HepG2 (cell line): Measurements from ENCODE around the gene MAPK14. TPM values are rescaled to one million over a fixed set of nuclear protein-coding genes. Genes with fewer than 3 reads are reported as not detected.

ENCODE experiments used
- ASH2L ChIP-seq: fragments of 300-600, 200-600 bp; sonication (generic); IDR thresholded peaks from 2 replicates; pipeline ENCODE4 v1.7.0; 2017; ENCODE audit warnings: low read depth, mild to moderate bottlenecking, moderate library complexity, mixed read lengths, low read length; ENCODE audit not compliant: insufficient read length
- EED ChIP-seq: sonication (generic); formaldehyde crosslinking; IDR thresholded peaks from 2 replicates; pipeline ENCODE4 v1.5.0; 2020; ENCODE audit warnings: mild to moderate bottlenecking, missing genetic modification reagents
- FOXO1 ChIP-seq: sonication (generic); formaldehyde crosslinking; IDR thresholded peaks from 2 replicates; pipeline ENCODE4 v1.4.0; 2020; ENCODE audit warnings: missing genetic modification reagents
- GLI4 ChIP-seq: sonication (generic); formaldehyde crosslinking; IDR thresholded peaks from 2 replicates; pipeline ENCODE4 v1.5.1; 2020; ENCODE audit warnings: missing genetic modification reagents, mild to moderate bottlenecking, moderate library complexity, borderline replicate concordance
- IRF2 ChIP-seq: IDR thresholded peaks from 2 replicates; pipeline ENCODE4 v1.6.1; 2018; ENCODE audit warnings: missing genetic modification reagents, missing compliant biosample characterization
- MED1 ChIP-seq: sonication (generic); formaldehyde crosslinking; IDR thresholded peaks from 2 replicates; pipeline ENCODE4 v1.4.0; 2020; ENCODE audit warnings: missing genetic modification reagents
- RBM39 ChIP-seq: fragments of 200-400 bp; formaldehyde crosslinking; IDR thresholded peaks from one replicate; pipeline ENCODE4 v1.6.1; 2018; ENCODE audit warnings: antibody characterized with exemption, mild to moderate bottlenecking, low read depth, low read length; ENCODE audit not compliant: poor library complexity, severe bottlenecking
- REL ChIP-seq: sonication (generic); formaldehyde crosslinking; conservative IDR thresholded peaks from 2 replicates; pipeline ENCODE4 v1.8.0; 2022; ENCODE audit warnings: mild to moderate bottlenecking, missing genetic modification reagents, moderate library complexity
- RFX1 ChIP-seq: fragments of 450-650 bp; IDR thresholded peaks from 2 replicates; pipeline ENCODE4 v1.6.1; 2017
- SAP130 ChIP-seq: IDR thresholded peaks from 2 replicates; pipeline ENCODE4 v1.6.1; 2016; ENCODE audit warnings: low read depth
- SP4 ChIP-seq: sonication (generic); formaldehyde crosslinking; IDR thresholded peaks from 2 replicates; pipeline ENCODE4 v1.8.1; 2023; ENCODE audit warnings: mild to moderate bottlenecking, missing genetic modification reagents
- SYNCRIP ChIP-seq: fragments of 200-400 bp; formaldehyde crosslinking; IDR thresholded peaks from 2 replicates; pipeline ENCODE4 v1.6.1; 2018; ENCODE audit warnings: mild to moderate bottlenecking, low read depth, low read length; ENCODE audit not compliant: insufficient read depth
- U2AF2 ChIP-seq: fragments of 200-400 bp; formaldehyde crosslinking; IDR thresholded peaks from 2 replicates; pipeline ENCODE4 v1.6.1; 2017; ENCODE audit warnings: low read depth, mild to moderate bottlenecking, low read length
- YEATS4 ChIP-seq: sonication (generic); formaldehyde crosslinking; IDR thresholded peaks from 2 replicates; pipeline ENCODE4 v1.4.0; 2020; ENCODE audit warnings: missing genetic modification reagents, borderline replicate concordance
- ZNF138 ChIP-seq: sonication (generic); formaldehyde crosslinking; IDR thresholded peaks from 2 replicates; pipeline ENCODE4 v1.5.0; 2020; ENCODE audit warnings: mild to moderate bottlenecking, low read depth, missing genetic modification reagents
- ZNF317 ChIP-seq: sonication (generic); formaldehyde crosslinking; IDR thresholded peaks from 2 replicates; pipeline ENCODE4 v1.5.0; 2020; ENCODE audit warnings: mild to moderate bottlenecking, missing genetic modification reagents
- ZNF543 ChIP-seq: sonication (generic); formaldehyde crosslinking; IDR thresholded peaks from 2 replicates; pipeline ENCODE4 v1.4.0; 2020; ENCODE audit warnings: mild to moderate bottlenecking, missing genetic modification reagents
- ZNF788 ChIP-seq: sonication (generic); formaldehyde crosslinking; IDR thresholded peaks from 2 replicates; pipeline ENCODE4 v1.5.0; 2020; ENCODE audit warnings: mild to moderate bottlenecking, missing genetic modification reagents, borderline replicate concordance
- ZNF850 ChIP-seq: sonication (generic); formaldehyde crosslinking; conservative IDR thresholded peaks from 2 replicates; pipeline ENCODE4 v1.9.0; 2021; ENCODE audit warnings: mild to moderate bottlenecking, missing genetic modification reagents
- polyA plus RNA-seq, 8 experiments: library from polyadenylated mRNA; depleted of rRNA in 3 of 8; stranded (reverse) in 7 of 8; unstranded in 1 of 8; fragments of >200 nt; fragmentation: Illumina TruSeq in 4 of 8; extraction: Trizol in 4 of 8; gene quantifications; 2 replicates each; pipeline versions ENCODE4 v1.2.1 to v1.2.3, GENCODE V29; 2011 to 2016; ENCODE audit warnings: low read depth in 4 of 8, missing spikeins in 1 of 8, mixed read lengths in 1 of 8; ENCODE audit not compliant: insufficient read depth in 1 of 8
- total RNA-seq, 5 experiments: library from RNA; depleted of rRNA; stranded (reverse); fragments of >200 nt; fragmentation: Illumina TruSeq; extraction: Trizol; gene quantifications; 2 replicates each; pipeline ENCODE4 v1.2.3, GENCODE V29; 2016; ENCODE audit warnings: low read depth in 1 of 5
- TF ChIP-seq, protein P1 (sequence below): sonication (generic); formaldehyde crosslinking; IDR thresholded peaks from 2 replicates; pipeline ENCODE4 v1.8.0; 2023; ENCODE audit warnings: mild to moderate bottlenecking, missing genetic modification reagents
- TF ChIP-seq, protein P2 (sequence below): sonication (generic); formaldehyde crosslinking; IDR thresholded peaks from 2 replicates; pipeline ENCODE4 v1.4.0; 2020; ENCODE audit warnings: missing genetic modification reagents
- TF ChIP-seq, protein P3 (sequence below): sonication (generic); formaldehyde crosslinking; IDR thresholded peaks from 2 replicates; pipeline ENCODE4 v1.4.0; 2020; ENCODE audit warnings: missing genetic modification reagents, mild to moderate bottlenecking, borderline replicate concordance
- TF ChIP-seq, protein P4 (sequence below): sonication (generic); formaldehyde crosslinking; IDR thresholded peaks from 2 replicates; pipeline ENCODE4 v1.5.1; 2020; ENCODE audit warnings: mild to moderate bottlenecking, missing genetic modification reagents, moderate library complexity

Gene MAPK14
- total and polyA plus RNA-seq, 2 of the 13 experiments (the other 11 are each of a cell fraction or from before 2014, with no cell fraction given), result 66.3 to 67.3 TPM

DNA sequence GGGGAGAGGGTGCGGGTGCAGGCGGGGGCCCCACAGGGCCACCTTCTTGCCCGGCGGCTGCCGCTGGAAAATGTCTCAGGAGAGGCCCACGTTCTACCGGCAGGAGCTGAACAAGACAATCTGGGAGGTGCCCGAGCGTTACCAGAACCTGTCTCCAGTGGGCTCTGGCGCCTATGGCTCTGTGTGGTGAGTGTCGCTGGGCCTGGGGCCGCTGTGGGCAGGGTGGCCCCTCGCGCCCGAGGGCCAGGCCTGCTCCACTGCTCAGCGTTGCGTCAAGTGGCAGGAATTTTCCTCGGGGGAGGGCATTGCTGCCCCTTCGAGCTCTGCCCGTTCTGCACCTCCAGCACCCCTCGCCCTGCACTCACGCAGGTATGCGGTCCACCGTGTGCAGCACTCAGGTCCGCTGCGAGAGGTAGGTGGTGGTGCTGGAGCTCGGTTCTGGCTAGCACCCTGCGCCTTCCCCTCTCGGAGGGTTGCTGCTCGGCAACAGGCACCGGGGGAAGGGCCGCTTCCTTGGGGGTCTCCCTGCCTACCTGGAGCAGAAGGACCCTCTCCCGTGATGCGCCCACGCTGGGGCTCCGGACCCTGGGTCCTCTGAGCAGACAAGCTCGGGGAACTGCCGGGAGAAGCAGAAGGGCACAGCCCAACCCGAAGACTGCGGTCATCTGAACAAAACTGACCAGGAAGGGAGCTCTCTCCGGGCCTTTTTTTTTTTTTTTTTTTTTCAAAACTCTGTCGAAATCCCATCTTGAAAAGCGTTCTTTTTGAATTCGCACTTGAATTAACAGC is 674 bp downstream of the MAPK14 start (continued):
- peak; percentile 59; the same call in 1 of the 2 replicates for TF ChIP-seq ZNF788 (CRISPR knock-in tag)
- no peak for TF ChIP-seq SAP130 (CRISPR knock-in tag)
- TF ChIP-seq EED (CRISPR knock-in tag), result no peak; the same call in 1 of the 2 replicates
- no peak for TF ChIP-seq RBM39
- peak; percentile 81 for TF ChIP-seq GLI4 (CRISPR knock-in tag)
- TF ChIP-seq, protein P1, sequence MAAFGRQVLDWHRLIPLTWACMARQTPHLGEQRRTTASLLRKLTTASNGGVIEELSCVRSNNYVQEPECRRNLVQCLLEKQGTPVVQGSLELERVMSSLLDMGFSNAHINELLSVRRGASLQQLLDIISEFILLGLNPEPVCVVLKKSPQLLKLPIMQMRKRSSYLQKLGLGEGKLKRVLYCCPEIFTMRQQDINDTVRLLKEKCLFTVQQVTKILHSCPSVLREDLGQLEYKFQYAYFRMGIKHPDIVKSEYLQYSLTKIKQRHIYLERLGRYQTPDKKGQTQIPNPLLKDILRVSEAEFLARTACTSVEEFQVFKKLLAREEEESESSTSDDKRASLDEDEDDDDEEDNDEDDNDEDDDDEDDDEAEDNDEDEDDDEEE, result peak; percentile 6; the same call in 1 of the 2 replicates
- peak; percentile 47; the same call in 1 of the 2 replicates for TF ChIP-seq SP4
- 0 out of 2 replicates have a peak, but pooled peaks have one; percentile 50 for TF ChIP-seq ZNF543 (CRISPR knock-in tag)
- TF ChIP-seq U2AF2, result 0 out of 2 replicates have a peak, but pooled peaks have one; percentile 67
- 0 out of 2 replicates have a peak, but pooled peaks have one; percentile 54 for TF ChIP-seq ZNF317 (CRISPR knock-in tag)
- 0 out of 2 replicates have a peak, but pooled peaks have one; percentile 4 for TF ChIP-seq YEATS4
- TF ChIP-seq ZNF850 (CRISPR knock-in tag), result no peak
- no peak for TF ChIP-seq REL (CRISPR knock-in tag)
- TF ChIP-seq, protein P2, sequence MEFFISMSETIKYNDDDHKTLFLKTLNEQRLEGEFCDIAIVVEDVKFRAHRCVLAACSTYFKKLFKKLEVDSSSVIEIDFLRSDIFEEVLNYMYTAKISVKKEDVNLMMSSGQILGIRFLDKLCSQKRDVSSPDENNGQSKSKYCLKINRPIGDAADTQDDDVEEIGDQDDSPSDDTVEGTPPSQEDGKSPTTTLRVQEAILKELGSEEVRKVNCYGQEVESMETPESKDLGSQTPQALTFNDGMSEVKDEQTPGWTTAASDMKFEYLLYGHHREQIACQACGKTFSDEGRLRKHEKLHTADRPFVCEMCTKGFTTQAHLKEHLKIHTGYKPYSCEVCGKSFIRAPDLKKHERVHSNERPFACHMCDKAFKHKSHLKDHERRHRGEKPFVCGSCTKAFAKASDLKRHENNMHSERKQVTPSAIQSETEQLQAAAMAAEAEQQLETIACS, result no peak
- TF ChIP-seq ZNF138, result peak; percentile 10; the same call in 1 of the 2 replicates
- no peak for TF ChIP-seq SYNCRIP
- peak; percentile 77 for TF ChIP-seq ASH2L
- peak; percentile 41; the same call in 1 of the 2 replicates for TF ChIP-seq IRF2 (CRISPR knock-in tag)
- 0 out of 2 replicates have a peak, but pooled peaks have one; percentile 14 for TF ChIP-seq MED1 (CRISPR knock-in tag)
- TF ChIP-seq, protein P3, sequence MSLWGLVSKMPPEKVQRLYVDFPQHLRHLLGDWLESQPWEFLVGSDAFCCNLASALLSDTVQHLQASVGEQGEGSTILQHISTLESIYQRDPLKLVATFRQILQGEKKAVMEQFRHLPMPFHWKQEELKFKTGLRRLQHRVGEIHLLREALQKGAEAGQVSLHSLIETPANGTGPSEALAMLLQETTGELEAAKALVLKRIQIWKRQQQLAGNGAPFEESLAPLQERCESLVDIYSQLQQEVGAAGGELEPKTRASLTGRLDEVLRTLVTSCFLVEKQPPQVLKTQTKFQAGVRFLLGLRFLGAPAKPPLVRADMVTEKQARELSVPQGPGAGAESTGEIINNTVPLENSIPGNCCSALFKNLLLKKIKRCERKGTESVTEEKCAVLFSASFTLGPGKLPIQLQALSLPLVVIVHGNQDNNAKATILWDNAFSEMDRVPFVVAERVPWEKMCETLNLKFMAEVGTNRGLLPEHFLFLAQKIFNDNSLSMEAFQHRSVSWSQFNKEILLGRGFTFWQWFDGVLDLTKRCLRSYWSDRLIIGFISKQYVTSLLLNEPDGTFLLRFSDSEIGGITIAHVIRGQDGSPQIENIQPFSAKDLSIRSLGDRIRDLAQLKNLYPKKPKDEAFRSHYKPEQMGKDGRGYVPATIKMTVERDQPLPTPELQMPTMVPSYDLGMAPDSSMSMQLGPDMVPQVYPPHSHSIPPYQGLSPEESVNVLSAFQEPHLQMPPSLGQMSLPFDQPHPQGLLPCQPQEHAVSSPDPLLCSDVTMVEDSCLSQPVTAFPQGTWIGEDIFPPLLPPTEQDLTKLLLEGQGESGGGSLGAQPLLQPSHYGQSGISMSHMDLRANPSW, result no peak
- peak; percentile 18 for TF ChIP-seq FOXO1 (CRISPR knock-in tag)
- TF ChIP-seq RFX1, result no peak
- TF ChIP-seq, protein P4, sequence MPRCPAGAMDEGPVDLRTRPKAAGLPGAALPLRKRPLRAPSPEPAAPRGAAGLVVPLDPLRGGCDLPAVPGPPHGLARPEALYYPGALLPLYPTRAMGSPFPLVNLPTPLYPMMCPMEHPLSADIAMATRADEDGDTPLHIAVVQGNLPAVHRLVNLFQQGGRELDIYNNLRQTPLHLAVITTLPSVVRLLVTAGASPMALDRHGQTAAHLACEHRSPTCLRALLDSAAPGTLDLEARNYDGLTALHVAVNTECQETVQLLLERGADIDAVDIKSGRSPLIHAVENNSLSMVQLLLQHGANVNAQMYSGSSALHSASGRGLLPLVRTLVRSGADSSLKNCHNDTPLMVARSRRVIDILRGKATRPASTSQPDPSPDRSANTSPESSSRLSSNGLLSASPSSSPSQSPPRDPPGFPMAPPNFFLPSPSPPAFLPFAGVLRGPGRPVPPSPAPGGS (CRISPR knock-in tag), result 0 out of 2 replicates have a peak, but pooled peaks have one; percentile 8
